Neural progenitor cell (in vitro differentiated cells): ENCODE data around the gene MAIP1. TPM values are rescaled to one million over a fixed set of nuclear protein-coding genes. Genes with fewer than 3 reads are reported as not detected.

Experiments used
- DNase-seq: peaks from one replicate; pipeline ENCODE4 v3.0.0-alpha.2; 2016; ENCODE audit warnings: low spot score
- H2AFZ ChIP-seq: fragments of 200-600 bp; sonication (generic); replicated peaks from 2 replicates; pipeline ENCODE4 v1.6.1; 2016; ENCODE audit warnings: antibody characterized with exemption
- H3F3A ChIP-seq: fragments of 200-600 bp; sonication (generic); 2 replicates; pipeline ENCODE4 v1.6.1; 2016; ENCODE audit warnings: antibody characterized with exemption, low read depth
- H3K27ac ChIP-seq: fragments of 200-600 bp; sonication (generic); 2 replicates; pipeline ENCODE4 v1.5.1; 2016; ENCODE audit warnings: mild to moderate bottlenecking
- H3K27me3 ChIP-seq: fragments of 200-600 bp; sonication (generic); 2 replicates; pipeline ENCODE4 v1.6.1; 2016; ENCODE audit warnings: mild to moderate bottlenecking, moderate library complexity
- H3K36me3 ChIP-seq: fragments of 200-600 bp; sonication (generic); 2 replicates; pipeline ENCODE4 v1.5.1; 2016
- H3K4me1 ChIP-seq: fragments of 200-600 bp; sonication (generic); 2 replicates; pipeline ENCODE4 v1.6.1; 2016; ENCODE audit warnings: mixed run types
- H3K4me2 ChIP-seq: fragments of 200-600 bp; sonication (generic); 2 replicates; pipeline ENCODE4 v1.6.1; 2016
- H3K4me3 ChIP-seq: fragments of 200-600 bp; sonication (generic); 2 replicates; pipeline ENCODE4 v1.5.1; 2016
- H3K79me2 ChIP-seq: fragments of 200-600 bp; sonication (generic); 2 replicates; pipeline ENCODE4 v1.6.1; 2016; ENCODE audit warnings: low read depth
- H3K9ac ChIP-seq: fragments of 200-600 bp; sonication (generic); 2 replicates; pipeline ENCODE4 v1.6.1; 2016
- H3K9me3 ChIP-seq: fragments of 200-600 bp; sonication (generic); 2 replicates; pipeline ENCODE4 v1.5.1; 2016; ENCODE audit warnings: low read depth
- H4K20me1 ChIP-seq: fragments of 200-600 bp; sonication (generic); 2 replicates; pipeline ENCODE4 v1.6.1; 2016; ENCODE audit warnings: low read depth
- H3K27ac Mint-ChIP-seq: 3 replicates; pipeline ENCODE4 v1.8.0; 2021; ENCODE audit warnings: mixed read lengths
- H3K27me3 Mint-ChIP-seq: 2 replicates; pipeline ENCODE4 v1.8.0; 2022; ENCODE audit warnings: low read depth, mild to moderate bottlenecking, inconsistent platforms, moderate library complexity, mixed read lengths; ENCODE audit not compliant: insufficient read depth
- H3K36me3 Mint-ChIP-seq: 3 replicates; pipeline ENCODE4 v1.8.0; 2021; ENCODE audit warnings: mixed read lengths
- H3K4me1 Mint-ChIP-seq: 3 replicates; pipeline ENCODE4 v1.8.0; 2021; ENCODE audit warnings: mixed read lengths
- H3K4me3 Mint-ChIP-seq: 3 replicates; pipeline ENCODE4 v1.8.0; 2021; ENCODE audit warnings: mild to moderate bottlenecking, moderate library complexity, mixed read lengths
- H3K9me3 Mint-ChIP-seq: 3 replicates; pipeline ENCODE4 v1.8.0; 2020; ENCODE audit warnings: mixed read lengths
- EZH2 ChIP-seq: fragments of 200-600 bp; sonication (generic); IDR thresholded peaks from 2 replicates; pipeline ENCODE4 v1.6.1; 2017; ENCODE audit warnings: antibody characterized with exemption, mild to moderate bottlenecking, moderate library complexity
- EZH2phosphoT487 ChIP-seq: fragments of 200-600 bp; sonication (generic); IDR thresholded peaks from 2 replicates; pipeline ENCODE4 v1.6.1; 2017; ENCODE audit warnings: antibody characterized with exemption
- total RNA-seq: library from RNA; depleted of rRNA; stranded (reverse); fragments of >200 nt; gene quantifications from 2 replicates; pipeline ENCODE4 v1.2.3, GENCODE V29; 2015; ENCODE audit warnings: low replicate concordance
- TF ChIP-seq, protein P1 (sequence below): fragments of 200-600 bp; sonication (generic); IDR thresholded peaks from 2 replicates; pipeline ENCODE4 v1.5.1; 2017; ENCODE audit warnings: antibody characterized with exemption, mild to moderate bottlenecking

MAIP1 gene
- total RNA-seq, 1 donor from 2014 or later: 14.0 TPM

DNA sequence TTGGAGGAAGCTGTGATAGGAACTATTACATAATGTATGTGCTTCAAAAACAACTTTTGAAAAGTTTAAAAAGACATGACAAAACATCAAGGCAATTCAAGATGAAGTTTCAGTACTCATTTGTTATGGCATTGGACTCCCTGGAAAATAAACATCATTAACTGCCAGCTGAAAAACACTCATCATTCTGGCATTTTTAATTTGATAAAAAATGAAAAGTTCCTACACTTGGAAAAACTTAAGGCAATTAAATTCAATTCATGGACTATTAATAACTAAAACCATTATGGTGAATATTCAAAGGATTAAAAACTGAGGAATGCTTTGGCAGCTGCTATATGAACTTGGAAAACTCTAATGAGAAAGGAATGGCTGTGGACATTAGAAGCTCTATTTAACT is 8.5 kb upstream of the MAIP1 start:
- no peaks in the 10 kb centered on the region for H3K4me1 ChIP-seq
- H3K4me1 Mint-ChIP-seq: no peaks in the 10 kb centered on the region
- no peak overlapping the region for H2AFZ ChIP-seq
- no peak overlapping the region for H3K4me2 ChIP-seq
- H3K9me3 ChIP-seq: no peaks in the 10 kb centered on the region
- H3K4me3 ChIP-seq: no peak overlapping the region
- no peak for TF ChIP-seq EZH2
- no peak for TF ChIP-seq EZH2phosphoT487
- TF ChIP-seq, protein P1, sequence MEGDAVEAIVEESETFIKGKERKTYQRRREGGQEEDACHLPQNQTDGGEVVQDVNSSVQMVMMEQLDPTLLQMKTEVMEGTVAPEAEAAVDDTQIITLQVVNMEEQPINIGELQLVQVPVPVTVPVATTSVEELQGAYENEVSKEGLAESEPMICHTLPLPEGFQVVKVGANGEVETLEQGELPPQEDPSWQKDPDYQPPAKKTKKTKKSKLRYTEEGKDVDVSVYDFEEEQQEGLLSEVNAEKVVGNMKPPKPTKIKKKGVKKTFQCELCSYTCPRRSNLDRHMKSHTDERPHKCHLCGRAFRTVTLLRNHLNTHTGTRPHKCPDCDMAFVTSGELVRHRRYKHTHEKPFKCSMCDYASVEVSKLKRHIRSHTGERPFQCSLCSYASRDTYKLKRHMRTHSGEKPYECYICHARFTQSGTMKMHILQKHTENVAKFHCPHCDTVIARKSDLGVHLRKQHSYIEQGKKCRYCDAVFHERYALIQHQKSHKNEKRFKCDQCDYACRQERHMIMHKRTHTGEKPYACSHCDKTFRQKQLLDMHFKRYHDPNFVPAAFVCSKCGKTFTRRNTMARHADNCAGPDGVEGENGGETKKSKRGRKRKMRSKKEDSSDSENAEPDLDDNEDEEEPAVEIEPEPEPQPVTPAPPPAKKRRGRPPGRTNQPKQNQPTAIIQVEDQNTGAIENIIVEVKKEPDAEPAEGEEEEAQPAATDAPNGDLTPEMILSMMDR: no peak
- H3K4me3 Mint-ChIP-seq: no peak overlapping the region
- H4K20me1 ChIP-seq: peaks cover 4% of the 10 kb centered on the region
- no peak overlapping the region for H3K9ac ChIP-seq
- peaks cover 12% of the 10 kb centered on the region for H3K36me3 Mint-ChIP-seq
- H3K36me3 ChIP-seq: peaks cover 11% of the 10 kb centered on the region
- H3K27ac Mint-ChIP-seq: no peak overlapping the region
- DNase-seq: no peak
- H3K27ac ChIP-seq: no peak overlapping the region
- peaks cover 56% of the 10 kb centered on the region for H3K79me2 ChIP-seq
- H3K9me3 Mint-ChIP-seq: no peaks in the 10 kb centered on the region
- H3F3A ChIP-seq: no peaks in the 10 kb centered on the region
- H3K27me3 Mint-ChIP-seq: no peaks in the 10 kb centered on the region
- H3K27me3 ChIP-seq: no peaks in the 10 kb centered on the region

DNA sequence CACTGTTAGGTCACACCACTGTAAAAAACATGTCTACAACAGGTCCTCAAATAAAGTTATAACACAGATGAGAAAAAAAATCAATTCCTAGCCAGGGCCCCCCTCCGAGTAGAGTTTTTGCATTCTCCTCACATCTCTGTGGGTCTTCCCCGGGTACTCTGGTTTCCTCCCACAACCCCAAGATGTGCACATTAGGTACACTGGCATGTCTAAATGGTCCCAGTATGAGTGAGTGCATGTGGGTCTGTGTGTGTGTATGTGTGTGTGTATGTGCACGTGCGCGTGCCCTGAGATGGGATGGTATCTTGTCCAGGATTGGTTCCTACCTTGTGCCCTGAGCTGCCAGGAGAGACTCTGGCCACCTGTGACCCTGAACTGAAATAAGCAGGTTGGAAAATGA is 5.0 kb upstream of the MAIP1 start:
- Mint-ChIP-seq H3K4me3 (no peak overlapping the region), H3K9me3 (no peaks in the 10 kb centered on the region), H3K27ac (no peak overlapping the region), H3K4me1 (peaks cover 14% of the 10 kb centered on the region), H3K27me3 (no peaks in the 10 kb centered on the region), H3K36me3 (peaks cover 6% of the 10 kb centered on the region)
- TF ChIP-seq, protein P1: no peak
- no peak for TF ChIP-seq EZH2phosphoT487
- TF ChIP-seq EZH2: no peak
- no peaks in the 10 kb centered on the region for H3K27me3 ChIP-seq
- H3F3A ChIP-seq: peaks cover 8% of the 10 kb centered on the region
- H3K27ac ChIP-seq: no peak overlapping the region
- H3K4me1 ChIP-seq: peaks cover 4% of the 10 kb centered on the region
- H3K4me3 ChIP-seq: no peak overlapping the region
- no peaks in the 10 kb centered on the region for H3K9me3 ChIP-seq
- peaks cover 73% of the 10 kb centered on the region for H3K79me2 ChIP-seq
- no peak overlapping the region for H2AFZ ChIP-seq
- peaks cover 4% of the 10 kb centered on the region for H4K20me1 ChIP-seq
- peaks cover 11% of the 10 kb centered on the region for H3K36me3 ChIP-seq
- H3K9ac ChIP-seq: no peak overlapping the region
- no peak overlapping the region for H3K4me2 ChIP-seq
- DNase-seq: no peak

DNA sequence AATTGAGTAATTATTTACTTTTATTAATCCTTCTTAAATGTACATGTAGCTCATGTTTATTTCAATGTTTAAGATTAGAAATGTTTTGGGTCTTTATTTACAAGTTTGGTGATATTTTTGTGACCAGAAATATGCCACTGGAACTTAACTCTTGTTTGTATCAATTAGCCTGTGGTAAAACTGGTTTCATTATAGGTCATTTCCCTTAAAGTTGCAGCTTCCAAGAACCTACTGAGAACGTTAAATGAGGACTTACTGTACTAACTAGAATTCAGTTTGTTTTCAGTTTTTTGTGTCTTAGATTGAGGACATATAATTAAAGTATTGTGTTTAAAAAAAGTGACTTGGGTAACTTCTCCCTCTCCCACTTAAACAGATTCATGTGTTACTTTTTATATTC is 4.4 kb upstream of the MAIP1 start:
- Histone ChIP-seq H3K4me3 (no peak overlapping the region), H3K27ac (no peak overlapping the region), H3K27me3 (no peaks in the 10 kb centered on the region), H3K9ac (no peak overlapping the region), H3K4me2 (no peak overlapping the region), H2AFZ (no peak overlapping the region), H3K36me3 (peaks cover 11% of the 10 kb centered on the region), H3K4me1 (peaks cover 4% of the 10 kb centered on the region), H4K20me1 (peaks cover 4% of the 10 kb centered on the region), H3F3A (peaks cover 15% of the 10 kb centered on the region), H3K9me3 (no peaks in the 10 kb centered on the region), H3K79me2 (peaks cover 79% of the 10 kb centered on the region)
- H3K36me3 Mint-ChIP-seq: peaks cover 6% of the 10 kb centered on the region
- H3K4me3 Mint-ChIP-seq: no peak overlapping the region
- H3K4me1 Mint-ChIP-seq: peaks cover 14% of the 10 kb centered on the region
- no peak overlapping the region for H3K27ac Mint-ChIP-seq
- H3K9me3 Mint-ChIP-seq: no peaks in the 10 kb centered on the region
- TF ChIP-seq, protein P1: no peak
- TF ChIP-seq EZH2phosphoT487 (no peak), EZH2 (no peak)
- H3K27me3 Mint-ChIP-seq: no peaks in the 10 kb centered on the region
- DNase-seq: no peak
